Measurements from ENCODE around the gene HPSE.

HPSE gene

GRCh38 chr4:83334425-83335241, at the start of gene HPSE:
Gene HPSE (minus strand): TSS chr4:83334848. CDS start chr4:83334782, 66 bp downstream.
- no peak for FAIRE-seq

- no peak for FAIRE-seq
These were observed 48.2 kb upstream of the HPSE start for GRCh38 chr4:83382850-83383249.

- FAIRE-seq, result no peak
These were observed 46.5 kb upstream of the HPSE start for GRCh38 chr4:83381173-83381572.

- no peak for FAIRE-seq
These were observed 43.8 kb upstream of the HPSE start for GRCh38 chr4:83378419-83378818.

- no peak for FAIRE-seq
These were observed 38.3 kb upstream of the HPSE start for GRCh38 chr4:83372931-83373330.

GRCh38 chr4:83371936-83372335, 37.3 kb upstream of the HPSE start:
- FAIRE-seq, result no peak

- FAIRE-seq, result no peak
These were observed 36.6 kb upstream of the HPSE start for GRCh38 chr4:83371235-83371634.

- no peak for FAIRE-seq
These were observed 35.9 kb upstream of the HPSE start for GRCh38 chr4:83370640-83370906.

- no peak for FAIRE-seq
These were observed 35.4 kb upstream of the HPSE start for GRCh38 chr4:83369831-83370639.

- no peak for FAIRE-seq
These were observed 29.7 kb upstream of the HPSE start for GRCh38 chr4:83364312-83364711.

- FAIRE-seq, result no peak
These were observed 28.1 kb upstream of the HPSE start for GRCh38 chr4:83362492-83363329.

- no peak for FAIRE-seq
These were observed 26.9 kb upstream of the HPSE start for GRCh38 chr4:83361416-83362103.

GRCh38 chr4:83360018-83360417, 25.4 kb upstream of the HPSE start:
- FAIRE-seq, result no peak

GRCh38 chr4:83358410-83358809, 23.8 kb upstream of the HPSE start:
- FAIRE-seq, result no peak

GRCh38 chr4:83356899-83357661, 22.4 kb upstream of the HPSE start:
- no peak for FAIRE-seq

- no peak for FAIRE-seq
These were observed 18.9 kb upstream of the HPSE start for GRCh38 chr4:83353516-83353915.

- FAIRE-seq, result no peak
These were observed 13.4 kb upstream of the HPSE start for GRCh38 chr4:83348074-83348473.

GRCh38 chr4:83342476-83342875, 7.8 kb upstream of the HPSE start:
- no peak for FAIRE-seq

GRCh38 chr4:83340692-83341343, 6.2 kb upstream of the HPSE start:
- FAIRE-seq, result no peak

GRCh38 chr4:83339573-83339972, 4.9 kb upstream of the HPSE start:
- no peak for FAIRE-seq

GRCh38 chr4:83335701-83336100, 1.1 kb upstream of the HPSE start:
- no peak for FAIRE-seq

- FAIRE-seq, result no peak
These were observed 2.7 kb downstream of the HPSE start for GRCh38 chr4:83331956-83332355.
